SK-N-SH treated with all-trans-retinoic acid at 6 μM for 48 hours (cell line): ENCODE measurements around the gene PARP9.

ENCODE experiments used
- ATAC-seq: fragments of 200-7000 bp; cut with Tn5 transposase; 3 replicates; pipeline ENCODE4 v1.9.1; 2020; ENCODE audit warnings: mild to moderate bottlenecking, moderate library complexity
- ARNTL ChIP-seq: fragments of 450-650 bp; formaldehyde crosslinking; IDR thresholded peaks from 2 replicates; pipeline ENCODE4 v1.5.0; 2020; ENCODE audit warnings: low read depth, mild to moderate bottlenecking, moderate library complexity, borderline replicate concordance
- BACH2 ChIP-seq: fragments of 250-450 bp; sonication (Bioruptor Pico); IDR thresholded peaks from 2 replicates; pipeline ENCODE4 v1.9.0; 2021; ENCODE audit warnings: mild to moderate bottlenecking, borderline replicate concordance
- CREB5 ChIP-seq: fragments of 250-450 bp; sonication (Bioruptor Pico); IDR thresholded peaks from 2 replicates; pipeline ENCODE4 v1.5.1; 2020; ENCODE audit warnings: low read depth, mild to moderate bottlenecking, moderate library complexity
- CSDC2 ChIP-seq: fragments of 250-450 bp; sonication (Bioruptor Pico); IDR thresholded peaks from 2 replicates; pipeline ENCODE4 v1.5.0; 2020; ENCODE audit warnings: mild to moderate bottlenecking, moderate library complexity
- CSRNP3 ChIP-seq: fragments of 250-450 bp; sonication (Bioruptor Pico); IDR thresholded peaks from 2 replicates; pipeline ENCODE4 v1.5.1; 2021; ENCODE audit warnings: mild to moderate bottlenecking, moderate library complexity
- ESRRG ChIP-seq: fragments of 250-450 bp; sonication (Bioruptor Pico); IDR thresholded peaks from 2 replicates; pipeline ENCODE4 v1.6.1; 2021; ENCODE audit warnings: mild to moderate bottlenecking
- GLIS3 ChIP-seq: fragments of 250-450 bp; sonication (Bioruptor Pico); IDR thresholded peaks from 2 replicates; pipeline ENCODE4 v1.5.0; 2020; ENCODE audit warnings: mild to moderate bottlenecking, moderate library complexity
- ISL1 ChIP-seq: fragments of 250-450 bp; sonication (Bioruptor Pico); IDR thresholded peaks from 2 replicates; pipeline ENCODE4 v2.1.2; 2022; ENCODE audit warnings: mild to moderate bottlenecking, moderate library complexity
- OSR1 ChIP-seq: fragments of 250-450 bp; sonication (Bioruptor Pico); IDR thresholded peaks from 2 replicates; pipeline ENCODE4 v1.8.0; 2022; ENCODE audit warnings: moderate library complexity, mild to moderate bottlenecking, inconsistent platforms
- PATZ1 ChIP-seq: fragments of 250-450 bp; sonication (Bioruptor Pico); IDR thresholded peaks from 2 replicates; pipeline ENCODE4 v1.8.0; 2020; ENCODE audit warnings: mild to moderate bottlenecking, moderate library complexity, borderline replicate concordance
- POU6F1 ChIP-seq: fragments of 250-450 bp; sonication (Bioruptor Pico); IDR thresholded peaks from 2 replicates; pipeline ENCODE4 v1.8.0; 2021; ENCODE audit warnings: low read depth, mild to moderate bottlenecking, moderate library complexity, borderline replicate concordance
- PPARA ChIP-seq: fragments of 250-450 bp; sonication (Bioruptor Pico); IDR thresholded peaks from 2 replicates; pipeline ENCODE4 v1.5.0; 2020; ENCODE audit warnings: mild to moderate bottlenecking, borderline replicate concordance
- SNAI2 ChIP-seq: fragments of 250-450 bp; sonication (Bioruptor Pico); IDR thresholded peaks from 2 replicates; pipeline ENCODE4 v1.5.0; 2020; ENCODE audit warnings: mild to moderate bottlenecking, moderate library complexity
- TCF4 ChIP-seq: fragments of 250-450 bp; sonication (Bioruptor Pico); IDR thresholded peaks from 2 replicates; pipeline ENCODE4 v1.8.0; 2021; ENCODE audit warnings: mild to moderate bottlenecking, moderate library complexity, borderline replicate concordance
- TOX ChIP-seq: fragments of 250-450 bp; sonication (Bioruptor Pico); IDR thresholded peaks from 2 replicates; pipeline ENCODE4 v1.8.0; 2021; ENCODE audit warnings: mild to moderate bottlenecking, moderate library complexity, borderline replicate concordance
- TSHZ2 ChIP-seq: fragments of 250-450 bp; sonication (Bioruptor Pico); IDR thresholded peaks from 2 replicates; pipeline ENCODE4 v1.5.0; 2020; ENCODE audit warnings: mild to moderate bottlenecking, moderate library complexity
- ZC3H10 ChIP-seq: fragments of 250-450 bp; sonication (Bioruptor Pico); IDR thresholded peaks from 2 replicates; pipeline ENCODE4 v1.5.1; 2021; ENCODE audit warnings: mild to moderate bottlenecking, moderate library complexity
- ZFP3 ChIP-seq: fragments of 250-450 bp; sonication (Bioruptor Pico); IDR thresholded peaks from 2 replicates; pipeline ENCODE4 v1.5.0; 2020; ENCODE audit warnings: mild to moderate bottlenecking, moderate library complexity
- ZFP30 ChIP-seq: fragments of 450-650 bp; formaldehyde crosslinking; IDR thresholded peaks from 2 replicates; pipeline ENCODE4 v1.5.0; 2022; ENCODE audit warnings: mild to moderate bottlenecking, moderate library complexity
- ZNF565 ChIP-seq: fragments of 450-650 bp; formaldehyde crosslinking; conservative IDR thresholded peaks from 2 replicates; pipeline ENCODE4 v1.5.0; 2020; ENCODE audit warnings: low read depth, mild to moderate bottlenecking, moderate library complexity
- ZNF70 ChIP-seq: fragments of 450-650 bp; formaldehyde crosslinking; IDR thresholded peaks from 2 replicates; pipeline ENCODE4 v1.5.0; 2020; ENCODE audit warnings: mild to moderate bottlenecking, moderate library complexity
- ZNF8 ChIP-seq: fragments of 450-650 bp; formaldehyde crosslinking; IDR thresholded peaks from 2 replicates; pipeline ENCODE4 v1.5.0; 2020; ENCODE audit warnings: mild to moderate bottlenecking, moderate library complexity

PARP9 gene

GRCh38 chr3:122538956-122539490, 25.1 kb downstream of the PARP9 start:
- no peak for ATAC-seq
- TF ChIP-seq POU6F1 (CRISPR knock-in tag) (no peak), PATZ1 (CRISPR knock-in tag) (no peak), ZFP30 (CRISPR knock-in tag) (no peak), SNAI2 (CRISPR knock-in tag) (no peak), ISL1 (CRISPR knock-in tag) (no peak), PPARA (CRISPR knock-in tag) (no peak), ESRRG (CRISPR knock-in tag) (no peak), TOX (no peak), CSDC2 (no peak), ARNTL (CRISPR knock-in tag) (no peak), ZC3H10 (CRISPR knock-in tag) (no peak)

- TF ChIP-seq PPARA (CRISPR knock-in tag): no peak
- TF ChIP-seq TCF4 (CRISPR knock-in tag): no peak
- TF ChIP-seq ZNF8 (CRISPR knock-in tag): no peak
- no peak for TF ChIP-seq CSRNP3 (CRISPR knock-in tag)
- no peak for TF ChIP-seq ARNTL (CRISPR knock-in tag)
- no peak for TF ChIP-seq ZC3H10 (CRISPR knock-in tag)
- no peak for TF ChIP-seq ZNF70
- TF ChIP-seq TSHZ2 (CRISPR knock-in tag): no peak
- no peak for TF ChIP-seq BACH2 (CRISPR knock-in tag)
- no peak for TF ChIP-seq GLIS3 (CRISPR knock-in tag)
- TF ChIP-seq SNAI2 (CRISPR knock-in tag): no peak
- TF ChIP-seq PATZ1 (CRISPR knock-in tag): no peak
- no peak for TF ChIP-seq TOX
- TF ChIP-seq POU6F1 (CRISPR knock-in tag): no peak
- no peak for TF ChIP-seq OSR1 (CRISPR knock-in tag)
- TF ChIP-seq ZFP3 (CRISPR knock-in tag): no peak
- TF ChIP-seq ESRRG (CRISPR knock-in tag): no peak
- no peak for TF ChIP-seq ZNF565 (CRISPR knock-in tag)
- no peak for TF ChIP-seq CREB5 (CRISPR knock-in tag)
- ATAC-seq: no peak
These were observed 27.5 kb downstream of the PARP9 start for GRCh38 chr3:122536632-122537001.
